Measurements from ENCODE around the gene PPP2R5D.

The PPP2R5D gene

GRCh38 chr6:42963179-42963854 lies 21.1 kb upstream of the PPP2R5D start:
- DNase-seq (ENCODE audit: low read depth in 2 of 2): no peak

GRCh38 chr6:42963855-42964605 lies 20.3 kb upstream of the PPP2R5D start:
- peak; percentile 18 to 21 for DNase-seq (ENCODE audit: low read depth in 2 of 2)

GRCh38 chr6:42966571-42966970 lies 17.8 kb upstream of the PPP2R5D start:
- no peak for DNase-seq (ENCODE audit: low read depth in 2 of 2)

- no peak for DNase-seq (ENCODE audit: low read depth in 2 of 2)
Observed at GRCh38 chr6:42967228-42967627, 17.1 kb upstream of the PPP2R5D start.

- DNase-seq (ENCODE audit: low read depth in 2 of 2): no peak
Observed at GRCh38 chr6:42968126-42968701, 16.2 kb upstream of the PPP2R5D start.

GRCh38 chr6:42968783-42969182 lies 15.6 kb upstream of the PPP2R5D start:
- DNase-seq (ENCODE audit: low read depth in 2 of 2): no peak

- DNase-seq (ENCODE audit: low read depth in 2 of 2): no peak
Observed at GRCh38 chr6:42969431-42969830, 14.9 kb upstream of the PPP2R5D start.

DNA sequence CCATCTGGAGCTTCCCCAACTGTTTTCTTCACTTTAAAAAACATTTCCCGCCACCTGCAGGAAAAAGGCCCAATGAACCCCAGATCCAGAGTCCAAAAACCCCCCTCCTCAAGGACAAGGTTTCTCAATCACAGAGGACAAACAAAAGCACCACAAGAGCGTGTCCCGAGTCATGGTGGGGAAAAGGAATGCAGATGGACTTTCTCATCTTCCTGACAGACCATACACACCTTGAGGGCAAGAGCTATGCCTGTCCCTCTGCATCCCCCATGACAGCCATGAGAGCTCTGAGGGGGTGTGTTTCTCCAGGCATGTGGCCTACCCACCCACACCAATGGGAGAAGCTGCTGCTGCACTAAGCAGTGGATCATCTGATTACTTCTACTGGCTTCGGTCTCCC lies 14.4 kb upstream of the PPP2R5D start:
- DNase-seq (ENCODE audit: low read depth in 2 of 2): no peak

- DNase-seq (ENCODE audit: low read depth in 2 of 2): no peak
Observed at GRCh38 chr6:42970871-42971612, 13.3 kb upstream of the PPP2R5D start.

- no peak for DNase-seq (ENCODE audit: low read depth in 2 of 2)
Observed at GRCh38 chr6:42971746-42972327, 12.5 kb upstream of the PPP2R5D start.

DNA sequence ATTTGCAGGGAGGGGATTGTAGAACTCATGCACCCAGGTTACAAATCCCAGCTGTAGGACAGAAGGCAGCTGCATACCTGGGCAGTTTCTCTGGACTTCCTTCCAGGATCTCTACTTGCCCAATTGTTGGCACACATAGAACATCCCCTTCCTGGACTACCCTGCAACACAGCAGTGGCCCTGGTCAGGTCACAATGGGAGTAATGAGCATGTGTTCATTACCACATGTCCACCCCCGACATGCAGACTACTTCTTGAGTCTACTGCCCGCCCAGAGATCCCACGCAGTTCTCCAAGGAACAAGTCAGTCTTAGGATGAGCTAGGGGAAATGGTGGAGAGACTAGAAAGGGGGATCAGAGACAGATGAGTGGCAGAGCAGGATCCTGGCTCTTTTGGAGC lies 10.4 kb upstream of the PPP2R5D start:
- no peak for DNase-seq (ENCODE audit: low read depth in 2 of 2)

GRCh38 chr6:42974919-42975505 lies 9.4 kb upstream of the PPP2R5D start:
- no peak for DNase-seq (ENCODE audit: low read depth in 2 of 2)

DNA sequence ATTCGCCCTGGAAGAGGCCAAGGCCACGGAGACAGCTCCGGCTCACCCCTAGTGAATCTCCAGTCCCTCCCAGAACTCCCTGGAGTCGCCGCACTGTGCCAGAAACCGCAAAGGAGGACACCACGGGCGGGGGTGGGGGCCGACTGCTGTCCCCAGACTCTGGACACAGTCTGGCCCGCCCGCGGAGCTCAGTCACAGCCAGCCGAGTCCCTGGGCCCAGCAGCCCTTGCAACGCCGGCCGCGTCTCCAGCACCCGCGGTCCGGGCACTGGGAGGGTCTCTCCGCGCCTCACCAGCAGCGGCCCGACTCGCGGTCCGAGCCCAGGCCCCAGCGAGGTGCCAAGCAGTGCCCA lies 5.9 kb upstream of the PPP2R5D start:
- no peak for DNase-seq (ENCODE audit: low read depth in 2 of 2)

- peak; percentile 86 to 88 for DNase-seq (ENCODE audit: low read depth in 2 of 2)
Observed at GRCh38 chr6:42978839-42979522, 5.4 kb upstream of the PPP2R5D start, which contains the start of gene PEX6. Gene PEX6, minus strand, starts transcription at chr6:42979181. Its CDS starts 31 bp downstream, at chr6:42979150.

DNA sequence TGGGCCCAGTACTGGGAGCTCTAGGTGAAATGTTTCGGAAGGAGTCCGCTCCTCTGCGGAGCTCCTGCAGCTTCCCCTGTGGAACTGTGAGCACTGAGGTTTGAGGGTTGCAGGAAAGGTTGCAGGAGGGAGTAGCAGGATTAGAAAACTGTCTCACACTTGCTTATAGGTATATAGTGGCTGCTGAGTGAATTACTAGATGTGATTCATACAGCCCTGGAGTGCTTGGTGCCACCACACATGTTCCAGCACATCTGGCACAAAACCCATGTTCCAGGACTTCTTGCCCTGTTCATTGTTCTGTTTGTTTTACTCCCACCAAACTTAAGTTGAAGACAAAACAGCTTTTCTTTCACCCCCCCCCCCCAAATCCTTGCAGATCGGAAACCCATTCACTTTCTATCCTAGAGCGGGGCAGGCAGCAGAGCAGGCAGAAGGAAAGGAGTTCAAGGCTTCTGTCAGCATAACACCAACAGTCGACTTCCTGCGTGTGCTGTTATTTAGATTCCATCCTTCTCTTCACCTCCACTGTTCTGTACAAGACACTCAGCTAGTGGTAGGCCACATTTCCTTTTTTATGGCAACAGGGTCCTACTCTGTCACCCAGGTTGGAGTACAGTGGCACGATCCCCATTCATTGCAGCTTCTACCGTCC lies 4.7 kb upstream of the PPP2R5D start:
- DNase-seq (ENCODE audit: low read depth in 2 of 2): no peak

GRCh38 chr6:42981836-42982235 lies 2.5 kb upstream of the PPP2R5D start:
- no peak for DNase-seq (ENCODE audit: low read depth in 2 of 2)

DNA sequence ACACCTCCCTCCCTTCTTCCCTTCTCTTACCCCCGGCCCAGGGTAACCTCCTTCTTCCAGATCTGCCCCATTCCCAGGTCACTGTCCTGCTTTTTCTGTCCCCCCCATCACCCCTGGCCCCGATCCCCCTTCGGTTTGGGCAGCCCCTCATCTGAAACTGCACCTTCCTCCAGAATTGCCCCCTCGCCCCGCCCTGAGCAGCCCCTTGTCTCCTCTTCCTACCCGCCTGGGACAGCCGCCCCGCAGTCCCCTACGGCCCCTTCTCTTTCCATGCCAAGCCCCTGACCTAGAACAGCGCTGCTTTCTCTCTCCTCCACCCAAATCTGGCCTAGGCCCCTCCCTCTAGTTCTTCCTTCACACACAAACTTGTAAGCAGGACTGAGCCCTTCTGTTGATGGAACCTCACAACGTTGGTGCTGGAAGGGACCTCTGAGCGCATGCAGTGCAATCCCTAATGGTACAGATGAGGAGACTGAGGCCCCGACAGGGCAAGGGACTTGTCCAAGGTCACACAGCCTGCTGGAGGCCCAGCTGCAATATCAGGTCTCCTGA lies 630 bp downstream of the PPP2R5D start:
- no peak for DNase-seq (ENCODE audit: low read depth in 2 of 2)

- no peak for DNase-seq (ENCODE audit: low read depth in 2 of 2)
Observed at GRCh38 chr6:42987533-42988451, 3.4 kb downstream of the PPP2R5D start.

DNA sequence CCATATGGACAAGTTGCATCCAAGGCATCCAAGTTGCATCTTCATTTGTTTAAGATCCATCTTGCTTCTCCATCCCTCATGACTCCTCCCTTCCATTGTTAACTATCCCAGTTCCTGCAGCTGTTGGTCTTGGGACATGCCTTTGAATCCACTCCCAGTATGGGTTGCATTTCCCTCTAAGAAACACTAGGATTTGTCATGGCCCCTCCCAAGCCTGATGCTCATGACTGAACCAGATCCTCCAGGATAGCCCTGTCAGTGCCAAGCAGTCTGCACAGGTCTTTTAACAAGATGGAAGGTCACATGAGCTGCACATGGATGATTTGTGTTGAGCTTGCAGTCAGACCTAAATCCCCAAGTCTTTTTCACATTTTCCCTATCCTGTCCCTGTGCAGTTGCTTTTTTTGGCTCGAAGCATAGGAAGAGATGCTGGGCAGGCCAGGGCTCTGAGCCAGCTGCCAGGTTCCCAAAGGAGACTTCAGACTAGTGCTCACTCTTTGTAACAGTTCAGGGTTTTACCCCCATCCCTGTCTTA lies 4.2 kb downstream of the PPP2R5D start:
- DNase-seq (ENCODE audit: low read depth in 2 of 2): no peak
